ENCODE measurements around the gene WDR46. TPM values are rescaled to one million over a fixed set of nuclear protein-coding genes. Genes with fewer than 3 reads are reported as not detected.

Gene WDR46
- total and polyA plus RNA-seq, 2 of the 13 experiments (the other 11 are each of a cell fraction or from before 2014, with no cell fraction given) = 47.4 to 105 TPM

GRCh38 chr6:33288921-33289783 lies at the start of gene WDR46, which contains the start of gene PFDN6 (continued):
- TF ChIP-seq GFI1 (CRISPR knock-in tag; IDR thresholded peaks at IDR 0.05; ENCODE audit: borderline replicate concordance) = no peak
- no peak for TF ChIP-seq ZNF644 (CRISPR knock-in tag; IDR thresholded peaks at IDR 0.05; ENCODE audit: low read depth)
- TF ChIP-seq STAT5B (CRISPR knock-in tag; IDR thresholded peaks at IDR 0.05) = no peak
- no peak for TF ChIP-seq PLRG1 (conservative IDR thresholded peaks at IDR 0.05)
- no peak for TF ChIP-seq ZNF891 (CRISPR knock-in tag; IDR thresholded peaks at IDR 0.05)
- TF ChIP-seq KIAA2018 (CRISPR knock-in tag; IDR thresholded peaks at IDR 0.05; ENCODE audit: borderline replicate concordance) = no peak
- no peak for TF ChIP-seq ZFP36L1 (CRISPR knock-in tag; IDR thresholded peaks at IDR 0.05)
- 0 out of 2 replicates have a peak, but pooled peaks have one; percentile 34 for TF ChIP-seq ZNF619 (CRISPR knock-in tag; IDR thresholded peaks at IDR 0.05)
- TF ChIP-seq PAXIP1 (CRISPR knock-in tag; conservative IDR thresholded peaks at IDR 0.05) = peak; percentile 42
- no peak for TF ChIP-seq ZNF710 (CRISPR knock-in tag; IDR thresholded peaks at IDR 0.05; ENCODE audit: borderline replicate concordance)
- no peak for TF ChIP-seq ZNF251 (CRISPR knock-in tag; IDR thresholded peaks at IDR 0.05)
- no peak for TF ChIP-seq MTA1 (CRISPR knock-in tag; IDR thresholded peaks at IDR 0.05; ENCODE audit: borderline replicate concordance)
- no peak for TF ChIP-seq SKI (IDR thresholded peaks at IDR 0.05; ENCODE audit: partially characterized antibody)
- TF ChIP-seq YEATS2 (CRISPR knock-in tag; IDR thresholded peaks at IDR 0.05; ENCODE audit: borderline replicate concordance) = peak; percentile 93
- no peak for TF ChIP-seq WIZ (CRISPR knock-in tag; IDR thresholded peaks at IDR 0.05)
- no peak for TF ChIP-seq ZNF17 (CRISPR knock-in tag; IDR thresholded peaks at IDR 0.05)
